ENCODE measurements around the gene ZNF585A. TPM values are rescaled to one million over a fixed set of nuclear protein-coding genes. Genes with fewer than 3 reads are reported as not detected.
"Not testable (repeated sequence)": the region's sequence is repeated elsewhere in the genome, so short reads cannot be mapped to it uniquely, and the experiment has no call there.

The ZNF585A gene
- total RNA-seq, 2 donors from 2014 or later, result 0.99 to 9.9 TPM

GRCh38 chr19:37127999-37128820, 44.3 kb downstream of the ZNF585A start:
- no peak overlapping the region for H3K27ac ChIP-seq
- TF ChIP-seq CTCF (IDR thresholded peaks at IDR 0.05) (no peak), POLR2A (IDR thresholded peaks at IDR 0.05) (no peak)
- DNase-seq (no peak), ATAC-seq (no peak)
- whole genome bisulfite sequencing, 2 donors, result 93 to 95% methylated on average over 12 of the region's 12 CpGs
- intact Hi-C loops (cut with DNase I), result no loop called here
- peaks cover 8 to 9% of the 10 kb centered on the region in 2 donors for H3K36me3 ChIP-seq (replicated peaks in 1 of 2; ENCODE audit: insufficient read depth in 1 of 2, low read depth in 2 of 2)
- peaks cover 0 to 90% (median 2%) of the 10 kb centered on the region in 3 donors for H3K9me3 ChIP-seq
- no peaks in the 10 kb centered on the region for H3K27me3 ChIP-seq
- no peak overlapping the region for H3K4me3 ChIP-seq
- no peaks in the 10 kb centered on the region for H3K4me1 ChIP-seq

- H3K36me3 ChIP-seq (replicated peaks in 1 of 2; ENCODE audit: insufficient read depth in 1 of 2, low read depth in 2 of 2); intact Hi-C loops (cut with DNase I); DNase-seq; H3K4me1 ChIP-seq; H3K27ac ChIP-seq; H3K4me3 ChIP-seq; ATAC-seq; H3K27me3 ChIP-seq: not testable (repeated sequence)
- peaks cover 0 to 40% (median 2%) of the 10 kb centered on the region in 3 donors for H3K9me3 ChIP-seq
- 86 to 95% methylated on average over 2 to 3 of the region's 3 CpGs for WGBS, 2 donors
Measured at GRCh38 chr19:37122093-37122492, 50.4 kb downstream of the ZNF585A start.

GRCh38 chr19:37114001-37114400, 58.5 kb downstream of the ZNF585A start:
- TF ChIP-seq POLR2A (IDR thresholded peaks at IDR 0.05) (no peak), CTCF (IDR thresholded peaks at IDR 0.05) (no peak)
- H3K27ac ChIP-seq, result no peak overlapping the region
- intact Hi-C loops (cut with DNase I), result no loop called here
- 91 to 97% methylated on average over 9 of the region's 9 CpGs for WGBS, 2 donors
- no peaks in the 10 kb centered on the region for H3K4me1 ChIP-seq
- peaks cover 9 to 20% of the 10 kb centered on the region in 2 donors for H3K36me3 ChIP-seq (replicated peaks in 1 of 2; ENCODE audit: insufficient read depth in 1 of 2, low read depth in 2 of 2)
- DNase-seq (no peak), ATAC-seq (no peak)
- H3K27me3 ChIP-seq, result no peaks in the 10 kb centered on the region
- H3K4me3 ChIP-seq, result no peak overlapping the region
- peaks cover 0 to 71% (median 0%) of the 10 kb centered on the region in 3 donors for H3K9me3 ChIP-seq

GRCh38 chr19:37111753-37112152, 60.7 kb downstream of the ZNF585A start:
- 83 to 90% methylated on average over 7 of the region's 7 CpGs for WGBS, 2 donors
- H3K4me1 ChIP-seq; DNase-seq; ATAC-seq; H3K27me3 ChIP-seq; H3K4me3 ChIP-seq; intact Hi-C loops (cut with DNase I); H3K27ac ChIP-seq: not testable (repeated sequence)
- peaks cover 9 to 31% of the 10 kb centered on the region in 2 donors for H3K36me3 ChIP-seq (replicated peaks in 1 of 2; ENCODE audit: insufficient read depth in 1 of 2, low read depth in 2 of 2)
- peaks cover 0 to 88% (median under 1%) of the 10 kb centered on the region in 3 donors for H3K9me3 ChIP-seq

GRCh38 chr19:37104135-37104534, 68.4 kb downstream of the ZNF585A start:
- H3K4me1 ChIP-seq; intact Hi-C loops (cut with DNase I); H3K4me3 ChIP-seq; H3K27me3 ChIP-seq; ATAC-seq; H3K27ac ChIP-seq; DNase-seq: not testable (repeated sequence)
- H3K9me3 ChIP-seq, result peaks cover 0 to 80% (median 10%) of the 10 kb centered on the region in 3 donors
- WGBS, 2 donors, result 93 to 100% methylated on average over 4 to 5 of the region's 5 CpGs
- peaks cover 8 to 24% of the 10 kb centered on the region in 2 donors for H3K36me3 ChIP-seq (replicated peaks in 1 of 2; ENCODE audit: insufficient read depth in 1 of 2, low read depth in 2 of 2)

- no peak for DNase-seq
- intact Hi-C loops (cut with DNase I), result no loop called here
- Histone ChIP-seq H3K27me3 (no peaks in the 10 kb centered on the region), H3K27ac (no peak overlapping the region), H3K4me3 (no peak overlapping the region), H3K9me3 (peaks cover 0 to 60% (median 6%) of the 10 kb centered on the region in 3 donors), H3K4me1 (no peaks in the 10 kb centered on the region), H3K36me3 (replicated peaks in 1 of 2; ENCODE audit: insufficient read depth in 1 of 2, low read depth in 2 of 2) (peaks cover 10 to 21% of the 10 kb centered on the region in 2 donors)
- TF ChIP-seq POLR2A (IDR thresholded peaks at IDR 0.05) (no peak), CTCF (IDR thresholded peaks at IDR 0.05) (no peak)
- 91 to 97% methylated on average over 1 of the region's 1 CpG for WGBS, 2 donors
- no peak for ATAC-seq
Measured at GRCh38 chr19:37098570-37098969, 73.9 kb downstream of the ZNF585A start.

All from body of pancreas (tissue), 4 donors.